WTC11 (cell line): ENCODE measurements around the gene INVS. TPM values are rescaled to one million over a fixed set of nuclear protein-coding genes. Genes with fewer than 3 reads are reported as not detected.

Experiments
- ATAC-seq: fragments of 200-7000 bp; cut with Tn5 transposase; 2 replicates; pipeline ENCODE4 v1.10.0; 2021; ENCODE audit warnings: mild to moderate bottlenecking, moderate library complexity
- CTCF ChIA-PET: fragments of 300-600 bp; sonication (Branson Sonifier 250); formaldehyde crosslinking; loops from one replicate; lab custom pipeline; 2021; ENCODE audit warnings: antibody characterized with exemption; lab: Charles Lee
- POLR2A ChIA-PET: fragments of 350-600 bp; sonication (Branson Sonifier 250); formaldehyde crosslinking; loops from one replicate; lab custom pipeline; 2021; ENCODE audit warnings: antibody characterized with exemption; lab: Charles Lee
- DNase-seq: peaks from one replicate; pipeline ENCODE4 v3.0.0; 2021; ENCODE audit warnings: low spot score
- H3K27ac Mint-ChIP-seq: 2 replicates; pipeline ENCODE4 v1.8.0; 2021; ENCODE audit warnings: mixed read lengths
- H3K27me3 Mint-ChIP-seq: 2 replicates; pipeline ENCODE4 v1.8.0; 2021; ENCODE audit warnings: low read depth, mild to moderate bottlenecking, moderate library complexity, mixed read lengths
- H3K36me3 Mint-ChIP-seq: 2 replicates; pipeline ENCODE4 v1.8.0; 2021; ENCODE audit warnings: mixed read lengths
- H3K4me1 Mint-ChIP-seq: 2 replicates; pipeline ENCODE4 v1.8.0; 2022; ENCODE audit warnings: mixed read lengths
- H3K4me3 Mint-ChIP-seq: 2 replicates; pipeline ENCODE4 v1.8.0; 2021; ENCODE audit warnings: mild to moderate bottlenecking, moderate library complexity, mixed read lengths
- H3K9me3 Mint-ChIP-seq: 2 replicates; pipeline ENCODE4 v1.8.0; 2021; ENCODE audit warnings: mixed read lengths
- CREB1 ChIP-seq: sonication (generic); formaldehyde crosslinking; IDR thresholded peaks from 2 replicates; pipeline ENCODE4 v1.8.0; 2023; ENCODE audit warnings: mild to moderate bottlenecking, missing genetic modification reagents
- E2F1 ChIP-seq: sonication (generic); formaldehyde crosslinking; IDR thresholded peaks from 2 replicates; pipeline ENCODE4 v1.8.0; 2022; ENCODE audit warnings: mild to moderate bottlenecking, missing genetic modification reagents
- E2F5 ChIP-seq: sonication (generic); formaldehyde crosslinking; IDR thresholded peaks from 2 replicates; pipeline ENCODE4 v1.8.1; 2022; ENCODE audit warnings: mild to moderate bottlenecking, moderate library complexity, missing genetic modification reagents
- FOXK1 ChIP-seq: sonication (generic); formaldehyde crosslinking; IDR thresholded peaks from 2 replicates; pipeline ENCODE4 v1.8.0; 2022; ENCODE audit warnings: mild to moderate bottlenecking, moderate library complexity, missing genetic modification reagents
- FOXP1 ChIP-seq: sonication (generic); formaldehyde crosslinking; IDR thresholded peaks from 2 replicates; pipeline ENCODE4 v1.8.0; 2022; ENCODE audit warnings: missing genetic modification reagents, mild to moderate bottlenecking, moderate library complexity, borderline replicate concordance
- FOXP4 ChIP-seq: sonication (generic); formaldehyde crosslinking; IDR thresholded peaks from 2 replicates; pipeline ENCODE4 v1.8.0; 2022; ENCODE audit warnings: mild to moderate bottlenecking, missing genetic modification reagents
- HMGA2 ChIP-seq: fragments of 250-450 bp; sonication (Bioruptor Pico); IDR thresholded peaks from 2 replicates; pipeline ENCODE4 v1.4.0; 2021; ENCODE audit warnings: mild to moderate bottlenecking, moderate library complexity
- IRF1 ChIP-seq: sonication (generic); formaldehyde crosslinking; IDR thresholded peaks from 2 replicates; pipeline ENCODE4 v1.8.0; 2023; ENCODE audit warnings: missing genetic modification reagents
- JUN ChIP-seq: sonication (generic); formaldehyde crosslinking; IDR thresholded peaks from 2 replicates; pipeline ENCODE4 v1.8.0; 2023; ENCODE audit warnings: mild to moderate bottlenecking, missing genetic modification reagents
- MYBL2 ChIP-seq: sonication (generic); formaldehyde crosslinking; IDR thresholded peaks from 2 replicates; pipeline ENCODE4 v1.8.1; 2023; ENCODE audit warnings: mild to moderate bottlenecking, moderate library complexity, missing genetic modification reagents
- NR1H2 ChIP-seq: sonication (generic); formaldehyde crosslinking; IDR thresholded peaks from 2 replicates; pipeline ENCODE4 v1.9.0; 2021; ENCODE audit warnings: mild to moderate bottlenecking, moderate library complexity, missing genetic modification reagents
- NR3C1 ChIP-seq: sonication (generic); formaldehyde crosslinking; conservative IDR thresholded peaks from 2 replicates; pipeline ENCODE4 v1.8.1; 2023; ENCODE audit warnings: low read depth, mild to moderate bottlenecking, missing genetic modification reagents
- OVOL2 ChIP-seq: fragments of 250-450 bp; sonication (Bioruptor Pico); IDR thresholded peaks from 2 replicates; pipeline ENCODE4 v1.9.0; 2021; ENCODE audit warnings: mild to moderate bottlenecking, borderline replicate concordance
- PRRX2 ChIP-seq: fragments of 250-450 bp; sonication (Bioruptor Pico); IDR thresholded peaks from 2 replicates; pipeline ENCODE4 v1.8.0; 2021; ENCODE audit warnings: mild to moderate bottlenecking
- ZNF121 ChIP-seq: sonication (generic); formaldehyde crosslinking; IDR thresholded peaks from 2 replicates; pipeline ENCODE4 v1.8.0; 2023; ENCODE audit warnings: missing genetic modification reagents
- ZNF138 ChIP-seq: sonication (generic); formaldehyde crosslinking; conservative IDR thresholded peaks from 2 replicates; pipeline ENCODE4 v1.8.1; 2022; ENCODE audit warnings: mild to moderate bottlenecking, moderate library complexity, missing genetic modification reagents
- ZNF232 ChIP-seq: sonication (generic); formaldehyde crosslinking; IDR thresholded peaks from 2 replicates; pipeline ENCODE4 v1.8.0; 2022; ENCODE audit warnings: mild to moderate bottlenecking, missing genetic modification reagents
- ZNF263 ChIP-seq: sonication (generic); formaldehyde crosslinking; IDR thresholded peaks from 2 replicates; pipeline ENCODE4 v1.8.1; 2022; ENCODE audit warnings: low read depth, mild to moderate bottlenecking, moderate library complexity, missing genetic modification reagents
- ZNF425 ChIP-seq: fragments of 250-450 bp; sonication (Bioruptor Pico); conservative IDR thresholded peaks from 2 replicates; pipeline ENCODE4 v1.9.0; 2021; ENCODE audit warnings: mild to moderate bottlenecking
- ZNF512 ChIP-seq: sonication (generic); formaldehyde crosslinking; IDR thresholded peaks from 2 replicates; pipeline ENCODE4 v1.8.1; 2022; ENCODE audit warnings: missing genetic modification reagents, borderline replicate concordance
- total RNA-seq: library from RNA; stranded (reverse); gene quantifications from 3 replicates; pipeline ENCODE4 v1.2.3, GENCODE V29; 2021

INVS gene
- total RNA-seq, 1 experiment from 2014 or later: 8.1 TPM

- TF ChIP-seq E2F5 (CRISPR knock-in tag) (no peak), ZNF425 (CRISPR knock-in tag) (no peak), ZNF263 (CRISPR knock-in tag) (no peak), HMGA2 (CRISPR knock-in tag) (no peak), NR3C1 (CRISPR knock-in tag) (no peak)
Observed at GRCh38 chr9:100084128-100084453, 15.0 kb upstream of the INVS start (continued).

- no peak overlapping the region for H3K4me3 Mint-ChIP-seq
- POLR2A ChIA-PET: no interaction called here
Observed at GRCh38 chr9:100084734-100085133, 14.3 kb upstream of the INVS start.

GRCh38 chr9:100086097-100086635, 12.9 kb upstream of the INVS start:
- POLR2A ChIA-PET: no interaction called here

More at GRCh38 chr9:100084734-100085133, 14.3 kb upstream of the INVS start:
- ATAC-seq (no peak), DNase-seq (no peak)
- CTCF ChIA-PET: interaction anchor here (0.8 kb wide), 1 partner anchor 240 kb away, joined by 4 read pairs; no protein-coding TSS in a partner anchor
- Mint-ChIP-seq H3K27me3 (no peaks in the 10 kb centered on the region), H3K27ac (no peak overlapping the region; the same call in 1 of the 2 replicates), H3K36me3 (no peaks in the 10 kb centered on the region), H3K4me1 (peaks cover 35% of the 10 kb centered on the region), H3K9me3 (no peaks in the 10 kb centered on the region)
- TF ChIP-seq MYBL2: no peak
- no peak for TF ChIP-seq ZNF512 (CRISPR knock-in tag)
- TF ChIP-seq ZNF138 (CRISPR knock-in tag): no peak
- TF ChIP-seq FOXK1 (CRISPR knock-in tag): no peak
- no peak for TF ChIP-seq OVOL2 (CRISPR knock-in tag)

GRCh38 chr9:100087218-100087617, 11.8 kb upstream of the INVS start:
- Mint-ChIP-seq H3K36me3 (no peaks in the 10 kb centered on the region), H3K4me1 (peaks cover 31% of the 10 kb centered on the region), H3K4me3 (no peak overlapping the region), H3K27ac (no peak overlapping the region), H3K27me3 (no peaks in the 10 kb centered on the region), H3K9me3 (no peaks in the 10 kb centered on the region)
- no peak for DNase-seq
- CTCF ChIA-PET: no interaction called here
- ATAC-seq: no peak
- TF ChIP-seq IRF1 (CRISPR knock-in tag) (no peak), FOXP4 (CRISPR knock-in tag) (no peak), ZNF232 (no peak), ZNF121 (CRISPR knock-in tag) (no peak), ZNF425 (CRISPR knock-in tag) (no peak), PRRX2 (CRISPR knock-in tag) (no peak), E2F1 (no peak), JUN (no peak), NR1H2 (CRISPR knock-in tag) (no peak)
- POLR2A ChIA-PET: no interaction called here

More at GRCh38 chr9:100086097-100086635, 12.9 kb upstream of the INVS start:
- ATAC-seq: no peak
- Mint-ChIP-seq H3K4me1 (peaks cover 31% of the 10 kb centered on the region), H3K27me3 (no peaks in the 10 kb centered on the region)
- CTCF ChIA-PET: interaction anchor here (0.5 kb wide), 1 partner anchor 43 kb away, joined by 3 read pairs; no protein-coding TSS in a partner anchor
- TF ChIP-seq CREB1 (CRISPR knock-in tag) (no peak), FOXP1 (CRISPR knock-in tag) (no peak)
- TF ChIP-seq, all 79 proteins: peak for 0
- H3K9me3 Mint-ChIP-seq: no peaks in the 10 kb centered on the region
- no peak for DNase-seq
- peak overlapping the region; percentile 0; the same call in 1 of the 2 replicates for H3K27ac Mint-ChIP-seq
- H3K4me3 Mint-ChIP-seq: no peak overlapping the region
- H3K36me3 Mint-ChIP-seq: no peaks in the 10 kb centered on the region
